Gastrocnemius medialis (tissue), 4 donors: ENCODE measurements around the gene UQCRH. TPM values are rescaled to one million over a fixed set of nuclear protein-coding genes. Genes with fewer than 3 reads are reported as not detected.

Source experiments
- ATAC-seq, 2 donors: fragments of 150-250 bp; one replicate each; pipeline ENCODE4 v1.9.1; 2016
- DNase-seq, 2 donors: peaks; one replicate each; pipeline ENCODE4 v3.0.0-alpha.2; 2019
- H3K27ac ChIP-seq, 4 donors: fragments of 200-600 bp; sonication (generic); 1 replicate in 1 of 4; 2 replicates in 3 of 4; pipeline ENCODE4 v1.5.1; 2016 to 2018; ENCODE audit warnings: mild to moderate bottlenecking in 2 of 4, moderate library complexity in 1 of 4
- H3K27me3 ChIP-seq, 3 donors: fragments of 200-600 bp; sonication (generic) in 2 of 3; 1 replicate in 1 of 3; 2 replicates in 2 of 3; pipeline versions ENCODE4 v1.5.1 to v1.6.0; 2016 to 2019; ENCODE audit warnings: mild to moderate bottlenecking in 1 of 3, moderate library complexity in 1 of 3
- H3K36me3 ChIP-seq, 2 donors: fragments of 200-600 bp; sonication (generic) in 1 of 2; one replicate each; pipeline ENCODE4 v1.5.1; 2017 to 2018
- H3K4me1 ChIP-seq, 2 donors: fragments of 200-600 bp; sonication (generic) in 1 of 2; one replicate each; pipeline ENCODE4 v1.5.1; 2016 to 2017; ENCODE audit warnings: mild to moderate bottlenecking in 2 of 2
- H3K4me3 ChIP-seq, 4 donors: fragments of 200-600 bp; sonication (generic) in 3 of 4; 1 replicate in 1 of 4; 2 replicates in 3 of 4; pipeline ENCODE4 v1.5.1; 2016 to 2019; ENCODE audit warnings: mild to moderate bottlenecking in 2 of 4
- H3K9me3 ChIP-seq, 3 donors: fragments of 200-600 bp; sonication (generic) in 2 of 3; 1 replicate in 1 of 3; 2 replicates in 2 of 3; pipeline ENCODE4 v1.5.1; 2016 to 2019
- CTCF ChIP-seq, 5 experiments: fragments of 450-650 bp in 3 of 5; fragments of 200-600 bp in 2 of 5; sonication (generic) in 2 of 5; IDR thresholded peaks in 4 of 5; conservative IDR thresholded peaks in 1 of 5; 1 replicate in 4 of 5; 2 replicates in 1 of 5; pipeline ENCODE4 v1.5.1; 2016 to 2019; ENCODE audit warnings: antibody characterized with exemption in 5 of 5, mild to moderate bottlenecking in 3 of 5, moderate library complexity in 3 of 5
- POLR2A ChIP-seq, 2 donors: fragments of 450-650 bp; IDR thresholded peaks; one replicate each; pipeline ENCODE4 v1.6.1; 2017; ENCODE audit warnings: antibody characterized with exemption in 2 of 2, mild to moderate bottlenecking in 2 of 2, moderate library complexity in 2 of 2
- in situ Hi-C, 4 donors: fragments of 200-750 bp; cut with MboI; loops; one replicate each; pipeline versions ENCODE4 v1.15.0 to v1.8.0; 2017; ENCODE audit warnings: low sequenced_read_pairs in 4 of 4
- intact Hi-C: fragments of 100-400 bp; cut with DNase I; formaldehyde crosslinking; loops from one replicate; pipeline ENCODE4 v1.15.1; 2023; ENCODE audit warnings: low total_unique reads
- total RNA-seq, 4 donors: library from RNA; depleted of rRNA; stranded (reverse); fragments of >200 nt; gene quantifications; one replicate each; pipeline versions ENCODE4 v1.1.0 to v1.2.3, GENCODE V29; 2016

UQCRH gene
- total RNA-seq, 4 donors from 2014 or later, result 415 to 695 (median 493) TPM

GRCh38 chr1:46277658-46278373, 25.7 kb upstream of the UQCRH start:
- H3K27ac ChIP-seq, result peak overlapping the region in 2 of 4 donors; percentile 26 to 45
- no peaks in the 10 kb centered on the region for H3K9me3 ChIP-seq
- no peak for ATAC-seq
- H3K4me1 ChIP-seq, result peaks cover 0 to 7% of the 10 kb centered on the region in 2 donors
- H3K27me3 ChIP-seq, result no peaks in the 10 kb centered on the region
- H3K4me3 ChIP-seq, result no peak overlapping the region
- intact Hi-C loops (no loop called here), in situ Hi-C loops (no loop called here)
- no peak for DNase-seq
- peaks cover 0 to 40% of the 10 kb centered on the region in 2 donors for H3K36me3 ChIP-seq
- no peak for TF ChIP-seq POLR2A (IDR thresholded peaks at IDR 0.05)
- no peak for TF ChIP-seq CTCF (IDR thresholded peaks at IDR 0.05 in 4 of 5, conservative IDR thresholded peaks at IDR 0.05 in 1 of 5)

DNA sequence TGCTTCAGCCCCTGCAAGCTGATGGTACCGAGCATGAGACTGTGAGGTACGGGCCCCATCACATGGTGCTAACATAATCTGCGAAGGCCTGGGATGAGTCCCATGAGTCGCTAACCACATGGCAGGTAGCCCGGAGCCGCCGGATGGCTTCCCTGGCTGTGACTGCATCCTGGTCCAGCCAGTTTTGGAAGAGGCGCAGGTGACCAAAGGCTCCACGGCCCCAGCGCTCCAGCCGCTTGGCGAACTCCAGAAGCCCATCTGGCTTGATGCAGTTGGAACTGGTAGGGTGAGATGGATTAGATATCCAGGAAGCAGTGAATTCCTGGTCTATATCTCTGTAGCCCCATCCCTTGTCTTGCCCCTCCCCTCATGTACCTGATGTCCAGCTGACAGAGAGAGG, 24.7 kb upstream of the UQCRH start:
- H3K27ac ChIP-seq, result peak overlapping the region in 2 of 4 donors; percentile 26 to 45
- in situ Hi-C loops (no loop called here), intact Hi-C loops (no loop called here)
- DNase-seq, result peak in 1 of 2 donors; percentile 50
- ATAC-seq, result peak; percentile 20 to 53
- peaks cover 0 to 40% of the 10 kb centered on the region in 2 donors for H3K36me3 ChIP-seq
- peaks cover 4 to 17% of the 10 kb centered on the region in 2 donors for H3K4me1 ChIP-seq
- H3K4me3 ChIP-seq, result no peak overlapping the region
- no peak for TF ChIP-seq POLR2A (IDR thresholded peaks at IDR 0.05)
- no peaks in the 10 kb centered on the region for H3K9me3 ChIP-seq
- H3K27me3 ChIP-seq, result no peaks in the 10 kb centered on the region

- H3K4me3 ChIP-seq, result no peak overlapping the region
- peak overlapping the region in 1 of 4 donors; percentile 14 for H3K27ac ChIP-seq
- H3K4me1 ChIP-seq, result peaks cover 9 to 30% of the 10 kb centered on the region in 2 donors
- DNase-seq (no peak), ATAC-seq (no peak)
- H3K36me3 ChIP-seq, result peaks cover 0 to 52% of the 10 kb centered on the region in 2 donors
- intact Hi-C loops (no loop called here), in situ Hi-C loops (no loop called here)
- TF ChIP-seq POLR2A (IDR thresholded peaks at IDR 0.05), result no peak
- no peaks in the 10 kb centered on the region for H3K9me3 ChIP-seq
- H3K27me3 ChIP-seq, result no peaks in the 10 kb centered on the region
Measured at GRCh38 chr1:46280092-46280491, 23.4 kb upstream of the UQCRH start.

- in situ Hi-C loops, result no loop called here
- Histone ChIP-seq H3K4me1 (peaks cover 18 to 39% of the 10 kb centered on the region in 2 donors), H3K9me3 (no peaks in the 10 kb centered on the region), H3K27ac (peak overlapping the region in 1 of 4 donors; percentile 87), H3K4me3 (no peak overlapping the region), H3K27me3 (no peaks in the 10 kb centered on the region), H3K36me3 (peaks cover 0 to 58% of the 10 kb centered on the region in 2 donors)
- DNase-seq, result no peak
- ATAC-seq, result no peak
- no peak for TF ChIP-seq POLR2A (IDR thresholded peaks at IDR 0.05)
- no peak for TF ChIP-seq CTCF (IDR thresholded peaks at IDR 0.05 in 4 of 5, conservative IDR thresholded peaks at IDR 0.05 in 1 of 5)
- intact Hi-C loops, result no loop called here
Measured at GRCh38 chr1:46281021-46281420, 22.5 kb upstream of the UQCRH start.

DNA sequence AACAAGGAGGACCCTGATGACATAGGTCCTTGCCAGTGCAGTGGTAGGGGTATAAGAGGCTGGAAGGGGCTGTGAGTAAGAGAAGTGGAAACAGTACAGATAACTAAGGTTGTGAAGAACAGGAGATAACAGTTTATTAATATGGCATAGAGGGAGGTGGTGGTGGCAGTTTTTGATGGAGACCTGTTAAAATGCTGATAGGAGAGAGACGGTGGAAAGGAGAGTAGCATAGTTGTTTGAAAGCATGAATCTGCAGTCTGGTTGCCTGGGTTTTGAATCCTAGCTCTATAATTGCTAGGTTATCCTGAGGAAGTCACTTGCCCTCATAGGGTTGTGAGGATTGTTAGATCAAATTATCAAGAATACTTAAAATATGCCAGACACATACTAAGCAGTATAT, 19.4 kb upstream of the UQCRH start:
- Histone ChIP-seq H3K27me3 (no peaks in the 10 kb centered on the region), H3K36me3 (peaks cover 0 to 48% of the 10 kb centered on the region in 2 donors), H3K4me1 (peaks cover 24 to 46% of the 10 kb centered on the region in 2 donors), H3K9me3 (no peaks in the 10 kb centered on the region), H3K27ac (peak overlapping the region; percentile 83 to 93 (median 86)), H3K4me3 (no peak overlapping the region)
- no peak for ATAC-seq
- intact Hi-C loops (no loop called here), in situ Hi-C loops (no loop called here)
- DNase-seq, result no peak
- TF ChIP-seq POLR2A (IDR thresholded peaks at IDR 0.05), result no peak
- no peak for TF ChIP-seq CTCF (IDR thresholded peaks at IDR 0.05 in 4 of 5, conservative IDR thresholded peaks at IDR 0.05 in 1 of 5)
